Lung (tissue), 12 donors: Measurements from ENCODE around the gene TCEAL8. TPM values are rescaled to one million over a fixed set of nuclear protein-coding genes. Genes with fewer than 3 reads are reported as not detected.
"Not testable (repeated sequence)": the region's sequence is repeated elsewhere in the genome, so short reads cannot be mapped to it uniquely, and the experiment has no call there.

Source experiments
- ATAC-seq: fragments of 200-7000 bp; cut with Tn5 transposase; one replicate; pipeline ENCODE4 v1.9.1; 2020; ENCODE audit warnings: moderate number of reproducible peaks; ENCODE audit not compliant: insufficient read depth, low FRiP score
- DNase-seq, 3 donors: peaks; one replicate each; pipeline ENCODE4 v3.0.0-alpha.2; 2013 to 2017
- H3K27ac ChIP-seq, 2 donors: one replicate each; pipeline ENCODE4 v1.5.1; 2013; ENCODE audit warnings: mild to moderate bottlenecking in 2 of 2, moderate library complexity in 2 of 2, control low read depth in 1 of 2, inconsistent platforms in 1 of 2, low read depth in 1 of 2, low read length in 1 of 2
- H3K27me3 ChIP-seq, 3 donors: one replicate each; pipeline ENCODE4 v1.5.1; 2013; ENCODE audit warnings: low read length in 2 of 3; ENCODE audit not compliant: control insufficient read depth in 3 of 3, insufficient read depth in 3 of 3
- H3K36me3 ChIP-seq, 4 donors: one replicate each; pipeline ENCODE4 v1.5.1; 2013; ENCODE audit warnings: low read length in 4 of 4, mild to moderate bottlenecking in 1 of 4, moderate library complexity in 1 of 4; ENCODE audit not compliant: control insufficient read depth in 4 of 4, insufficient read depth in 4 of 4
- H3K4me1 ChIP-seq, 5 donors: one replicate each; pipeline ENCODE4 v1.5.1; 2013; ENCODE audit warnings: low read length in 5 of 5, mild to moderate bottlenecking in 2 of 5, moderate library complexity in 1 of 5; ENCODE audit not compliant: control insufficient read depth in 5 of 5, insufficient read depth in 5 of 5
- H3K4me3 ChIP-seq: one replicate; pipeline ENCODE4 v1.5.1; 2013; ENCODE audit warnings: mild to moderate bottlenecking, control low read depth, moderate library complexity
- H3K9ac ChIP-seq, 2 donors: one replicate each; pipeline ENCODE4 v1.5.1; 2013; ENCODE audit warnings: low read length in 2 of 2, control low read depth in 1 of 2; ENCODE audit not compliant: insufficient read depth in 1 of 2
- H3K9me3 ChIP-seq, 4 donors: one replicate each; pipeline ENCODE4 v1.5.1; 2013; ENCODE audit warnings: low read length in 3 of 4, mild to moderate bottlenecking in 1 of 4, moderate library complexity in 1 of 4; ENCODE audit not compliant: control insufficient read depth in 4 of 4, insufficient read depth in 3 of 4
- WGBS, 2 donors: extraction: QIAGEN DNeasy Blood & Tissue Kit; methylation state at CpG; one replicate each; pipeline ENCODE4 v1.1.7; 2013; 5-methylcytosine and 5-hydroxymethylcytosine counted together
- polyA plus RNA-seq, 2 donors: library from polyadenylated mRNA; stranded (reverse); fragments of 200-250 nt; gene quantifications; one replicate each; pipeline ENCODE4 v1.2.1, GENCODE V29; 2013
- total RNA-seq, 2 donors: library from RNA; depleted of rRNA in 1 of 2; stranded (reverse); fragments of >200 nt in 1 of 2; gene quantifications; one replicate each; pipeline ENCODE4 v1.2.1, GENCODE V29; 2014 to 2021
- TF ChIP-seq, protein P1 (sequence below): IDR thresholded peaks from 2 replicates; pipeline ENCODE4 v1.5.1; 2012; ENCODE audit warnings: mild to moderate bottlenecking; ENCODE audit errors: control extremely low read depth, extremely low read depth
- donor health status: control.
- donor health status: control.
- donor health status: Bipolar disorder and iron deficiency.
- donor health status: healthy.
- donor health status: DM: yes; HTN: yes; CAD: no.

The TCEAL8 gene
- total and polyA plus RNA-seq, 4 donors, result 40.7 to 86.9 (median 50.7) TPM

DNA sequence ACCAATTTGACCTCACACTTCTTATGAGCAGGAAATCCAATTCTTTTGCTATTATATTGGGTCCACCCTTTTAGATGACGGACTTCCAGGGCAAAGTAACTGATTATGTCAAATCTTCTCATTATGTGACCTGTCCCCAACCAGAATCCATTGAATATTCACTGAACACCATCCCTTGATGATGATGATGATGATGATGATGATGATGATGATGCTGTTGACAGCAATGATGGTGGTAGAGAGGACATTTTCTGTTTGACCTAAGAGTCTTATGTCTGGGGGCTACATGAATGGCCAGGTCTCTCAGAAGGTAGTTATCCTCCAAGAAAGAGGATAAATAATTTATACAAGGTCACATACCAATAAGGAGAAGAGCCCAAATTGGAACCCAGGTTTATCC lies 5.2 kb downstream of the TCEAL8 start:
- peaks cover 3 to 12% (median 4%) of the 10 kb centered on the region in 3 donors for H3K27me3 ChIP-seq
- 38 to 100% methylated on average over 1 of the region's 1 CpG for WGBS, 2 donors
- no peak overlapping the region for H3K27ac ChIP-seq
- no peak overlapping the region for H3K9ac ChIP-seq
- peaks cover 0 to 7% (median 0%) of the 10 kb centered on the region in 5 donors for H3K4me1 ChIP-seq
- H3K4me3 ChIP-seq, result no peak overlapping the region
- DNase-seq (no peak), ATAC-seq (no peak)
- H3K9me3 ChIP-seq, result no peaks in the 10 kb centered on the region
- TF ChIP-seq, protein P1, sequence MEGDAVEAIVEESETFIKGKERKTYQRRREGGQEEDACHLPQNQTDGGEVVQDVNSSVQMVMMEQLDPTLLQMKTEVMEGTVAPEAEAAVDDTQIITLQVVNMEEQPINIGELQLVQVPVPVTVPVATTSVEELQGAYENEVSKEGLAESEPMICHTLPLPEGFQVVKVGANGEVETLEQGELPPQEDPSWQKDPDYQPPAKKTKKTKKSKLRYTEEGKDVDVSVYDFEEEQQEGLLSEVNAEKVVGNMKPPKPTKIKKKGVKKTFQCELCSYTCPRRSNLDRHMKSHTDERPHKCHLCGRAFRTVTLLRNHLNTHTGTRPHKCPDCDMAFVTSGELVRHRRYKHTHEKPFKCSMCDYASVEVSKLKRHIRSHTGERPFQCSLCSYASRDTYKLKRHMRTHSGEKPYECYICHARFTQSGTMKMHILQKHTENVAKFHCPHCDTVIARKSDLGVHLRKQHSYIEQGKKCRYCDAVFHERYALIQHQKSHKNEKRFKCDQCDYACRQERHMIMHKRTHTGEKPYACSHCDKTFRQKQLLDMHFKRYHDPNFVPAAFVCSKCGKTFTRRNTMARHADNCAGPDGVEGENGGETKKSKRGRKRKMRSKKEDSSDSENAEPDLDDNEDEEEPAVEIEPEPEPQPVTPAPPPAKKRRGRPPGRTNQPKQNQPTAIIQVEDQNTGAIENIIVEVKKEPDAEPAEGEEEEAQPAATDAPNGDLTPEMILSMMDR, result no peak
- H3K36me3 ChIP-seq, result peaks cover 0 to 2% (median 0%) of the 10 kb centered on the region in 4 donors

DNA sequence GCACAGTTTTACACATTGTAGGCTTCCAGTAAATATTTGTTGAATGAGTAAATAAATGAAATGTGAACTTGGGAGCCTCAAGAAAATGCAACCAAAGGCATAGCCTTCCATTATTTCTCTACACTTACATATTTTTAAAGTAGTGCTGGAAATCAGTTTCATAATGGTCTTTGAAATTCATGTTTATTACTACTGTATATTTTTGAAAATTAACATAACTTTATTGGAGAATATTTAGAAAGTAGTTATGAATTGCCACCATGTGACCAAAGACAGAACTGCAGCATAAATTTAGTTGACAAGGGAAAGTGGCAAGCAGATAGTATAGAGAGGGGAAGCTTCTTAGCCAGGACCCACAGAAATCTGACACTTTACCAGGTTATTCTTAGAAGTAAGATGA lies 6.4 kb downstream of the TCEAL8 start:
- no peak for ATAC-seq
- Histone ChIP-seq H3K9me3 (no peaks in the 10 kb centered on the region), H3K4me1 (peaks cover 0 to 3% (median 0%) of the 10 kb centered on the region in 5 donors), H3K27me3 (peaks cover 0 to 6% (median 4%) of the 10 kb centered on the region in 3 donors), H3K27ac (no peak overlapping the region), H3K36me3 (peaks cover 0 to 2% (median 0%) of the 10 kb centered on the region in 4 donors), H3K9ac (no peak overlapping the region), H3K4me3 (no peak overlapping the region)
- TF ChIP-seq, protein P1, result no peak
- DNase-seq, result peak in 2 of 3 donors; percentile 28 to 44

DNA sequence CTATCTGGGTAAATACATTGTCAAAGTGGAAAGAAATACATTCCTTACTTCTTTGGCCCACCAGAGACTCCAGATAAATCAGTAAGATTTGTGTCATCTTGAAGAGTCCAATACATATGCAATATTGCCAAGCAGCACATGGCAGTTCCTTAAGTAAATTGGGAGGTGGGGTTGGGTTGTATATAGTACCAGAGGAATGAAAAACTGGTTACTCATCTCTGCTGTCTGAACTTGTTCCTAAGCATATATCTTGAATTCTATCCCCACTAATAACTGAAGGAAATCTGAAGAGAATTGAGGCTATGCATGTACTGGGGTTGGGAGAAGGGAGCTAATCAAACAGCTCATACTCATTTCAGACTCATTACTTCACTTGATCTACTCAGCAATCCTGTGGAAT lies 14.8 kb downstream of the TCEAL8 start:
- TF ChIP-seq, protein P1, result no peak
- no peak overlapping the region for H3K4me3 ChIP-seq
- no peaks in the 10 kb centered on the region for H3K9me3 ChIP-seq
- ATAC-seq (no peak), DNase-seq (no peak)
- peaks cover 0 to 19% (median 6%) of the 10 kb centered on the region in 3 donors for H3K27me3 ChIP-seq
- no peak overlapping the region for H3K9ac ChIP-seq
- no peaks in the 10 kb centered on the region for H3K36me3 ChIP-seq
- H3K27ac ChIP-seq, result no peak overlapping the region
- no peaks in the 10 kb centered on the region for H3K4me1 ChIP-seq

DNA sequence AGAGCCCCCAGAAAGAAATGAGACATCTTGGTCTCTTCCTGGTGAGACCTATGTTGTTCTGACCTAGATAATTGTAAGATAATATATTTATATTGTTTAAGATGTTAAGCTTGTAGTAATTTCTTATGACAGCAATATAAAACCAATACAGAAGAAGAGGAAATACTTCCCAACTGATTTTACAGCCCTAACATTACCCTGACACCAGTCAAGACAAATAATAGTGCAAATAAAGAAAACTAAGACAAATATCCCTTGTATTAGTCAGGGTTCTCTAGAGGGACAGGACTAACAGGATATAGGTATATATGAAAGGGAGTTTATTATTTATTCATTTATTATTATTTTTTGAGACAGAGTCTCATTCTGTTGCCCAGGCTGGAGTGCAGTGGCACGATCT lies 18.7 kb downstream of the TCEAL8 start:
- no peaks in the 10 kb centered on the region for H3K36me3 ChIP-seq
- H3K4me1 ChIP-seq, result no peaks in the 10 kb centered on the region
- H3K27ac ChIP-seq, result no peak overlapping the region
- ATAC-seq, result no peak
- H3K27me3 ChIP-seq, result peaks cover 0 to 30% (median 2%) of the 10 kb centered on the region in 3 donors
- TF ChIP-seq, protein P1, result no peak
- DNase-seq, result no peak
- no peak overlapping the region for H3K4me3 ChIP-seq
- 78 to 100% methylated on average over 1 of the region's 1 CpG for WGBS, 2 donors
- no peaks in the 10 kb centered on the region for H3K9me3 ChIP-seq
- H3K9ac ChIP-seq, result no peak overlapping the region

DNA sequence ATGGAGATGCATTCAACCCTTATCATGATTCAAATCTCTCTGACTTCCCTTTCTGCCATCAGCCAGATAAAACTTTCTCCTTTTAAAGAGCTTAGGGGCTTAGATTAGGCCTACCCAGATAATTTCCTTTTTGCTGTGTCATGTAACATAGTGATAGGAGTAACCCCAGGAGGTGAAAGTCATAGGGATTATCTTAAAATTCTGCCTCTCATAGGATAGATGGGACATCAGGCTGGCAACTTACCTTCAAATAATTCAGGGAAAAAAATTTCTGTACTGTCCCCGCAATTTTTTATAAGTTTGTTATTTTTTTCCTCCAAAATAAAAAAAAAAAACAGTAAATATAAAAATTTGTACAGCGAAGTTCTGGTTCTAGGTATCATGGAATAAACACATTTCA lies 19.3 kb downstream of the TCEAL8 start:
- 64 to 75% methylated on average over 2 of the region's 2 CpGs for WGBS, 2 donors
- not testable (repeated sequence) for H3K4me1 ChIP-seq, H3K27ac ChIP-seq, ATAC-seq, H3K36me3 ChIP-seq, H3K9ac ChIP-seq, DNase-seq, H3K4me3 ChIP-seq, H3K9me3 ChIP-seq
- H3K27me3 ChIP-seq, result peaks cover 0 to 30% (median 4%) of the 10 kb centered on the region in 3 donors
